ENCODE measurements around the gene GLRX.

GRCh38 chr5:95815155-95815729 is 7.3 kb downstream of the GLRX start:
- TF ChIP-seq CTCF (IDR thresholded peaks at IDR 0.05; ENCODE audit: low read length), result no peak
- no peak for TF ChIP-seq EZH2 (IDR thresholded peaks at IDR 0.05; ENCODE audit: borderline replicate concordance, low read length)
